ENCODE measurements around the gene HMGCLL1.

The HMGCLL1 gene

DNA sequence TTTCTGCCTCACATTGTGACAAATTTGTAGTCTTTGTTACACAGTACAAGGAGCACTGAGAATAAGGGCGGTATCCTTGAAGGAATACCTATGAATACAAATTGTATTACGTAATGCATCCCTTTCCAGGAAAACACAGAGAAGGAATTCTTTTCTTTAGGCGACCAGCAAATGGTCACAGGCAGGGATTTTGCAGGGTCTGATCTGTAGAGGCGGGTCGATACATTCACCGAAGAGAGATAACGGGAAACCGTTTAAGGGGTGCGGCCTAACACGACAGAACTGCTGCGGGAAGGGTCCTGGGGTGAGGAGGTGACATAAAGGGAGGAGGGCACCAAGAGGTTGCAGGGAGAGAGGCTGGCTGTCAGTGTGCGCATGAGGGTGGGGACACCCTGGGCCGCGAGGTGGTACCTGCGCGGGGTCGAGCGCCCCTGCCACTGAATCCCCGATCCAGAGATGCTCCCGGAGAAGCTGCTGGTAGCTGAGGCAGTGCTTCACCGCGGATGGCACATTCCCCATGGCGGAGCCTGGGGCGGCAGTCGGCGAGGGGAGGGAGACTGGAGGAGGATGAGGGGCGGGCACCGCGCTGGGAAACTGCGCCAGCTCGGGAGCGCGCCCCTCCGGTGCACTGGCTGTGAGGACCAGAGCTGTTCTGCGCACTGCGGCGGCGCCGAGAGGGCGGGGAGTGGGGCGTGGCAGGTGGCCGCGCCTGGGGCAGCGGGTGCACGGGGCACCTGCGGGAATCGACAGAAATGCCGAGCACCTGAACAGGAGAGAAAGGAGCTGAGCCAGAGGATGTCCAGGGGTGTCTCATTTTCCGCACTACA lies at the start of gene HMGCLL1:
TSS of gene HMGCLL1 (minus strand) at position 656 of the 827 bp plus-strand sequence. CDS start at position 519, 137 bp downstream.
- DNase-seq: peak; percentile 2

DNA sequence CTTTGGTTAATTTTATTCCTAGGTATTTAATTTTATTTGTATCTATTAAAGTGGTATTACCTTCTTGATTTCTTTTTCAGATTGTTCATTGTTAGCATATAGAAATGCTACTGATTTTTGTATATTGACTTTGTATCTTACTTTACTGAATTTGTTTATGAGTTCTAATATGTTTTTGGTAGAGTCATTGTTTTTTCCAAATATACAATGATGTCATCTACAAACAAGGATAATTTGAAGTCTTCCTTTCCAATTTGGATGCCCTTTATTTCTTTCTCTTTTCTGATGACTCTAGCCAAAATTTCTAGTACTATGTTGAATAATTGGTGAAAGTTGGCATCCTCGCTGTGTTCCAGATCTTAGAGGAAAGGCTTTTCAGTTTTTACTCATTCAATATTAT lies 43.0 kb upstream of the HMGCLL1 start:
- DNase-seq: no peak

DNA sequence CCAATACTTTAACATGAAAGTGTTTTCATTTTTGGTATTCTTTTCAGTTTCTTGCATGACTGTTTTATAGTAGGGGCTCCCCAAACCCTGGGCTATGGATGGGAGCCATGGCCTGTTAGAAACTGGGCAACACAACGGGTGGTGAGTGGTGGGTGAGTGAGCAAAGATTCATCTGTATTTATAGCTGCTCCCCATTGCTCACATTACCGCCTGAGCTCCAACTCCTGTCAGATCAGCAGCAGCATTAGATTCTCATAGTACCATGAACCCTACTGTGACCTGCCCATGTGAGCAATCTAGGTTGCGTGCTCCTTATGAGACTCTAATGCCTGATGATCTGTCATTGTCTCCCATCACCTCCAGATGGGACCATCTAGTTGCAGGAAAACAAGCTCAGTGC lies 42.3 kb upstream of the HMGCLL1 start:
- no peak for DNase-seq

DNA sequence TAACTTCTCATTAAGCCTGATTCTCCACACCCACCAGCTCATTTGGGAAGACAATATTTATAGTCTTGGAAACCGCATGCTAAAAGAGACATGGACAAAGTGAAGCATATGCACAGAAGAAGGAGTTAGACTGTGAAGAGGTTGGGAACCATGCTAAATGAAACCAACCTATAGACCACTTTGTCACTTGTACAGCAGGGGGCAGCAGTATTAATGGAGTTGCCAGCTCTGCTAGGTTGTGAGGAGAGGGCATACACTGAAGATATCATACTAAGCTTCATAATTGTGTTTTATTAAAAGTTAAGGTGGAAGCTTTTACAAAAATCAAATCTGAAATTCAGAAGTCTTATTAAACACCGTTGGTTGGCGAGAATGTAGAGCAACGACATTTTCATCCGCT lies 38.3 kb upstream of the HMGCLL1 start:
- peak; percentile 44 for DNase-seq

DNA sequence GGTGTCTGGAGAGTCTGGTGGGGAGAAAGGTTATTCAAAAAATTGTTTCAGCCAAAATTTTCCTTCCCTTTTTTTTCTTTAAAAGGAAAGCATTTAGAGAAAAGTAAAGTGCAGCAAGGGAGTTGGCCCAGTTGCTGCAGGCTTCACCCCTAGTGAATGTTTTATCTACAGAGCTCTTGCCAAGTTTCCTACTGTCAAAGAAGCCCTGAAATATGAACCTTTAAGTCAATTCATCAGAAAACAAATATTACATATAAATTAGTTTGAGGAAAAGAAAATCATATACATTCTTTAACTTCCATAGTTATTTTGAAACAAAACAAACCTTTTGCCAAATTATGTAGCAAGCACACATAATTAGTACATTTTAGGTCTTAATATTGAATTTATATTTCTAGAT lies 25.0 kb upstream of the HMGCLL1 start:
- no peak for DNase-seq

DNA sequence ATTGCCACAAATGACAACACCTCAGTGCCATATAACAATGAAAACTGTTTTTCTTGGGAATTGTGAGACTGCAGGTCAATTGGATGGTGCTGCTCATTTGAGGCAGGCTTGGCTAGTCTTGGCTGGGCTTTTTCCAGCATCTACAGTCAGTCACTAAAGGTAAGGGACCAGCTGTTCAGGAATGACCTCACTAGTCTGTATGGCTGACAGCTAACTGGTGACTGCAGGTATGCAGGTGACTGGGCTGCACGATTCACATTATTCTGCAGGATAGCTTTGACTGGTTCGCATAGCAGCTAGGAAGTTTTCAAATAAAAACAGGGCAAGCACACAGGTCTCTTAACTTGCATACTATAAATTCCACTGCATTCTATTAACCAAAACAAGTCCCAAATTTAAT lies 22.1 kb upstream of the HMGCLL1 start:
- DNase-seq: no peak

DNA sequence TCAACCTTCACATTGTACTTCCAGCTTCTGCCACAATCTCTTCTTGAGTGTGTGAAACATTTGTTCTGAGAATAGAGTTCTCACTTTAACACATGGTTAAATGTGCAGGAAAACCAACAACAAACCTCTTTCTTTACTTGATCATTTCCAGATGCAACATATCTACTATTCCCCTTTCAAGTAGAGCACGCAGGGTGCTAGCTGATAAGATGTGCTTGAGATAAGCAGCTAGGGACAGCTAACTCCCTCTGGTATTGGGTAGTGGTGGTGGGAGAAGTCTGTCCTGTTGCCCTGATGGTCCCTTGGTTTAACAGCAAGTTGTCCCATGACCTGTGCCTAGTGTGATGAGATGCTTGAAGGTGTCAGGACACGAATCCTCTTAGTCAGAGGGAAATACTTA lies 15.4 kb upstream of the HMGCLL1 start:
- no peak for DNase-seq

DNA sequence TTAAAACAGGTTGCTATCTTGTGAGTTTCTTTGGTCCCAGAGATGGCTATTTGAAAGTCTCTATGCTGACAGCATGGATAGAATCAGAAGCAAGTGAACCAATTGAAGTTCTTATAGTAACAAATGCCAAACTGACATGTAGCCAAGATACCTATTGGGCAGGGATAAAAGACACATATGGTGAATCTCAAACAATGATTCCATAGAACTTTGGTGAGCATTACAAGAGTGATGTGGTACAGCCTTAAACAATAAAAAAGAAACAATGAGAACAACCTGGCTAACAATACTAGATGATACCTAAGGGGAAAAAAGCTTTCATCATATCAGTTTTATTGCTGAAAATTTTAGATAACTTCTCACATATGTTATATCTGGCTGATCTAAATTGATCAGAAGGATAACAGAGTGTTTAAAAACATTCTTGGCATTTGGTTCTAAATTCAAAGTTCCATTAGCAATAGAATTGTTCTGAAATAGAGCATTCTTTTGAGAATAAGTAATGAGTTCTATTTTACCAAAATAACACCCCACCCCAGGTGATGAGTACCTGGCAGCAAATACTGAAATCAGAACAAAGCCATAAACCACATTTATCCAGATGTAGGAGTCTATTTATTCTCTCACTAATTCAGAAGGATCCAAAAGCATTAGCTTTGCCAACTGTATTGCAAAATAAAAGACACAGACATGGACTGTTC lies 5.8 kb upstream of the HMGCLL1 start:
- no peak for DNase-seq

DNA sequence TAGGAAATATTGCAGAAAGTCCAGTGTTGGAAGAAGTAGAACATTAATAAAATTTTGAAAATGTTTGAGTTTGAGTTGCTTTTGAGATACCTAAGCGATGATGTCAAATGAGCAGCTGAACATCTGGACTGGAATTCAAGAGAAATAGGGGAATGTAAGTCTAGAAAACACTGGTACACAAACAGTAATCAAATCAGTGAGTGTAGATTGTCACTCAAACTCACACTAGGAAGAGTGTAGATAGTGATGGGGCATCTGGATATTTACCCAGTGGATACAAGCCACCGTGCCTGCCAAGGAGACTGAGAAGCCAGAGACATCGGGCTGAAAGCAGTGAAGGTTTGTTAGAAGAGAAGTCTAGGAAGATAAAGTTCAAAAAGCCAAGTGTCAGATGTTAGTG lies 2.2 kb downstream of the HMGCLL1 start:
- no peak for DNase-seq

DNA sequence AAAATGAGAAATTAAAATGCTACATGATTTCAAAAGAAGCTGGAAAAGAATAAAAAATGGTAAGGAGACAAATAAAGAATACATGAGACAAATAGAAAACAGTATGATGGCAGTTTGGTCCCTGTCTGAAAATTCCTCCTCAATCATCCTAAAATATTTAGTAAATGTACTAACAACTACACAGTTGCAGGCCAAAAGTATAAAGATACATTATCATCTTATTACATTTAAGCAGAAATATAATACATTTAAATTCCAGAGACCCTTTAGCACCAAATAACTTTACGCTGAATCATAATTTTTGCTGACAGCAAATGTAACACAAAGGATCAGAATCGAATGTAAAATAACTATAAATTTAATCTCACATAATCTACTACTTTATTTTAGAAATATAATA lies 4.4 kb downstream of the HMGCLL1 start:
- DNase-seq: no peak

DNA sequence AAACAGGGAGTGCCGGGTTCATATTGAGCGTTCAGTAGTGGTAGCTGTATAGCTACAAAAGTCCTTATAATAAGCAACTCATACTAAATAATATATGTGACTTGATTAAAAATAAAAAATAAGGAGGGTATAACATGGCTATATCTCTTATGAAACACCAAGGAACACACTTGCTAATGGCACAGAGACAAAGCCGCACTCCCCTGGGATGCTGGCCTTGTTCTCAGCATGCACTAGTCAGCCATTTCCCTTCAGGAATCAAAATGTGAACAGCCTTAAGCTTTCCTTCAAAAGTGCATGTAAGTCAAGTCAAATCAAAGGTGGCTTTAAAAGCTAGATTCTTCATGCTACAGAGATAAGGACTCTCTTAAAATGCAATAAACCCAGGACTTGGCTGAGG lies 9.4 kb downstream of the HMGCLL1 start:
- no peak for DNase-seq

DNA sequence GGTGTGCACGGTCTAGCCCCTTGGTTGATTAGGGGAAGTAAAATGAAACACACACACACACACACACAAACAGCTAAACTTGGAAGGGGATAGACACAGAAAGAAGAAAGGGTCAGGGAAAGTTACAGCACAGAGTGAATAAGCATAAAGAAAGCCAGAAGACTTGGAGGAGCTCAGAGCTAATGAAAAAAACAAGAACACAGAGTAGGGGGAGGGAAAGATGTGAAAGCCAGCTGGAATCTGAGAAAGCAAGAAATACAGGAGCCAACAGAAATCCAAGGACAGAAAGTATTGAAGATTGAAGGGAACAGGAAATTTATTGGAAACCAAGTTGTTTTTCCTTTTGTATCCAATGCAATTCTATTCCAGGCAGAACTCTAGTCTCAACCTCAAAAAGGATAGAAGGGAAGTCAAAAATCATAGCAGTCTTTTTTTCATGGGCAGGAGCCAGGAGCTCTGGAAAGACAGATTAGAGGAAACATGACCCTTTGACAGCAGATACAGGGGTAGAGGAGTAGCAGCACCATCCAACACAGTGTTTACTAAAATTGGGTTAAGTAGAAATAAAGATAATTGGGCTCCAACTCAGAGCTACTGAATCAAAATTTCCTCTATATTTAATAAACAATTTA lies 10.1 kb downstream of the HMGCLL1 start:
- DNase-seq: no peak

DNA sequence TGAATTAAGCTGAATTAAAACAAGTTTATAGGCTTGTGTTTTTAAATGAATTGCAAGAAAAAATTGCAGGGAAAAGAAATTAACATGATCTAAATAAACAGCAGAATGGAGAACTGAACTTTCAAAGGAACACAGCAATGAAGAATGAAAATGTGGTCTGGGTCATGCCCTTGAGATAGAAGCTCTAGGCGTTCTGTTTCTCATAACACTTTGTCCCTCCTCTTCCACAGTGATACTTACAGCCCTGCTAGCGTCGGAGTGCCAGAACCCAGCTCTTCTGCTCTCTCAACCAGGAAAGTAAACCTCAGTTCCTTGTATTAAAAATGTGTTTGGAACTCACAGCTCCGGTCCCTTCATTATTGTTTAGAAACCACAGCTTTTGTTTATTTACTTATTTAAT lies 11.4 kb downstream of the HMGCLL1 start:
- DNase-seq: no peak

DNA sequence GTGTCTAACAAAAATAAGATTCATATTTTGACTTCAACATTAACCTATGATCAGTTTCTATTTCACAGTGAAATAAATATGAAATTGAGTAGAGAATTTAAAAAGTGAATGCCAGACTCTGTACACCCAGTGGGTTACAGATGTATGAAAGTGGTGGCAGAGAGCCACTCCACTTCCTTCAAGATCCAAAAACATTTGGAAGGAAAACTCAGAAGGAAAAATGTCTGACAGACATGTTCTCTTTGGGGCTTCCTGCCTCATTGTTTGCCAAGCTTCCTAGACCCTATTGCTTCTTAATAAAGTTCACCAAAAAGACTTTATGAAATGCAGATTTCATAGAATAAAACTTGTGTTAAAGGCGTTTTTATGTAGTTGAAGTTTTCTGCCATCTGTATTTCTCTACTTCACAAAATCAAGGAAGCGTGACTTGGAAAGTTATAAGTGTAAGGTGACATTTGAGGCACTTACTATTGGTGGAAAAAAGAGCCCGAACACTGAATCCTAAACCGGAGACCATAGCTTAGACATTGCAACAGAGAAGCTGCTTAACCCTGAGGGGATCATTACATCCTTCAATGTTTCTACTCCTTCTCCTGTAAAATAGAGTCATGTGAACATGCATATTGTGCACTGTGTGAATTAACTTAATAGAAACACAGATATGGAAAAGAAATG lies 12.8 kb downstream of the HMGCLL1 start:
- DNase-seq: no peak

DNA sequence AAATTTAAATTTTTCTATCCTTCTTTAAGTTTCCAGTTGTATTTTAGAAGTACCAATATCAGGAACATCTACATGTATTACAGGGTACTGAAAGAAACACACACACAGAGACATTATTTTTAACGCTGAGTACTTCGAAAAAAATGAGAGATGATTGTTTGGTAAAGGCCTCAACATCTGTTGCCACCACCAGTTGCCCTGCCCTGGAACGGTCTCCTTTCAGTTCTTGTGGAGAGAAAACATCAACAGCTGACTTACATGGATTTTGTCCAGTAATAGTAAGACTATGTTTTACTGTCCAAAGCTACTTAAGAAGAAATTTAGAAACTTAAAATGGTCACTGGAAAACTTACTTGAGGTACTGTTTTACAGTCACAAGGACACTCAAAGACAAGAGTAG lies 16.7 kb downstream of the HMGCLL1 start:
- no peak for DNase-seq

DNA sequence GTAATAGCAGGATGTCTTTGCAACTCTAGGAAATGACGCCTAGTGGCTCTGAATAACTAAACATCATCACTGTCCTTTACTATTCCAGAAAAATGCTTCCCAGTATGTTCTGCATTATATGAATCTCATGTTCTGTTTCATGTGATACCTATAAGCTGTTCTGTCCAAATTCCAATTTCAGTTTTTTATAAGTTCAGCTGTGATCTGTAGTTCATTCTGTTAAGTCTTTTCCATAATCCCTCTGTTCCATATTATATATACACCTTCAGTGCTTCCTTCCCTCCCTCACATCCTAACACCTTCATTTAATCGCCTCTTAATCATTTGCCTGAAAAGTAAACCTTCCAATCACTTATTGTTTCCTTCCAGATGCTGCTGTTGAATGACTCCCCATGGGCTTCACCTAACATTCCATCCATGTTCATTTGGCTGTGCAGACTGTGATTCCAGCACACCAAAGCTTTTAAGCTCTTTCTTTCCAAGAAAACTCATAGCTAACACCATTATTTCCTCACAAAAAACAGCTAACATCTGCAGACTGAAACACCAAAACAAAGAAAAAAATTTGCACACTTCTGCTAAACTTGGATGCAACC lies 18.6 kb downstream of the HMGCLL1 start:
- DNase-seq: no peak

DNA sequence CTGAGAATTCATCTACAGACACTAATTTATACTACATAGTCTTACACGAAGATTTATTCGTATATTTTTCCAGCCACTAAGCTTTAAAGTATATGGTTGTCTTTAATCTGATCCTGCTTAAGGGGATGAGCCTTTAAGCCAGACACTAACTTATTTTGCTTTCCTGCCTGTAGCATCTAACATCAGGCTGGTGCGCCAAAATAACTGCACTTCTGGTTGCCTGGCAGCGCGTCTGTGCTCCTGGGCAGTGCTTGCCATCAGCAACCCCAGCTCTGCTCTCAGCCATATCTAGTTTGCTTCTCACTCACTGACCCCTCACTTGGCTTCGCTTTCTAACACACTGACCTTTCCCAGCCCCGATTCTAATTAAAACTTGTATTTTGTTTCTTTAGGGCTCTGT lies 21.8 kb downstream of the HMGCLL1 start:
- no peak for DNase-seq

DNA sequence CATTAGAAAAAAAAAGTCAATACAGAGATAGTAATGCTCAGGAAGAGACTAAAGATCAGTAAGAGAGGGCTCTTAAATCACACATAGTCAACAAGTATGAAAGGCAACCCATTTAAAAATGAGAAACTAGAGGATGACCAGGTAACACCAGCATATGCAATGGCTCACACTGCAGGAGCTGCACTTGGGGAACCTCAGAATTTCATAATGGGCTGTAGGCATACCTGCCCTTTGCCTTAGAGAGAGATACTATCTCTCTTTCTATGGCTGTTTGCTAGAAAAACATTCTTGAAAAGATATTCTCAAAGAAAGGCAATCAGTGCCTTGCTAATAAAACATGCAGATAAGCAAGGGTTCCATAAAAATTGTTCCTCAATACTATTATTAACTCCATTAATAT lies 33.2 kb downstream of the HMGCLL1 start:
- no peak for DNase-seq

DNA sequence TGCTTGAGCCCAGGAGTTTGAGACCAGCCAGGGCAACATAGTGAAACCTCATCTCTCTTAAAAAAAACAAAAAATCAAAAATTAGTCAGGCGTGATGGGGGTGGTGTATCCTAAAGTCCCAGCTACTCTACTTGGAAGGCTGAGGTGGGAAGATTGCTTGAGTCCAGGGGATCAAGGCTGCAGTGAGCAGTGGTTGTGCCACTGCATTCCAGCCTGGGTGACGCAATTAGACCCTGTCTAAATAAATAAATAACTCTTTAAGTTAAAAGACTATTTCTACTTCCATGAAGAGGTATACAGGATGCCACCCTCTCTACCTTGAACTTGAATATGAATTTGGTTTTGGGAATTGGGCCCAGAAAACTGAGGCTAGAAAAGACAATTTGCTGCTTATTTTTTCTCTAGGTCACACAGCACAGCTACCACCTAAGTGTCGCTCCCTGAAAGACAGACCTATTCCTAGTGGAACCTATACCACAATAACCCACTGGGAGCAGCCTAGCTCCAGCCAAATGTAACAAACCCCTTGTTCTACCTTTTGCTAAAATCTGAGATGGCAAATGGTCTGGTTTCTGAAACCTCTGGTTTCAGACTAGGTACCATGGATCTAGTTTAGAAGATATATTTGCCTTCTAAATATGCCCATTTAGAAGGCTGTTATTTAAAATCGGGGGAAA lies 35.2 kb downstream of the HMGCLL1 start:
- no peak for DNase-seq

DNA sequence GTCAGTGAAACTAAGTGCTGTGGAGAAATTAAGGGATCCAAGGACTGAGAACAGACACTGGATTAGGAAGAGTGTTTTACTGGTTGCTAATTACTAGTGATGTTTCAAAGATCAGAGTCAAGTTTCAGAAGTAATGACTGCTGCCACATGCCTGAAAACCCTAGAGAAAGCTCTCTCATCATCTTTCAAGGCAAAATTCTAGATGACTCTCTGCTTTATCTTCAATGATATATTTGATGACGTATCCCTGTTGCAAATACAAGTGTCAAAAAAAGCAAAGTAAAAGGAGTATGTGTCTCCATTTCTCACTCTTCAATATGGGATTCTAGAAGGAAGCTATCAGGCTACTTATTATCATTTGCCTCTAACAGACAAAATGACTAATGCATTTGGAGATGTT lies 38.0 kb downstream of the HMGCLL1 start:
- no peak for DNase-seq

DNA sequence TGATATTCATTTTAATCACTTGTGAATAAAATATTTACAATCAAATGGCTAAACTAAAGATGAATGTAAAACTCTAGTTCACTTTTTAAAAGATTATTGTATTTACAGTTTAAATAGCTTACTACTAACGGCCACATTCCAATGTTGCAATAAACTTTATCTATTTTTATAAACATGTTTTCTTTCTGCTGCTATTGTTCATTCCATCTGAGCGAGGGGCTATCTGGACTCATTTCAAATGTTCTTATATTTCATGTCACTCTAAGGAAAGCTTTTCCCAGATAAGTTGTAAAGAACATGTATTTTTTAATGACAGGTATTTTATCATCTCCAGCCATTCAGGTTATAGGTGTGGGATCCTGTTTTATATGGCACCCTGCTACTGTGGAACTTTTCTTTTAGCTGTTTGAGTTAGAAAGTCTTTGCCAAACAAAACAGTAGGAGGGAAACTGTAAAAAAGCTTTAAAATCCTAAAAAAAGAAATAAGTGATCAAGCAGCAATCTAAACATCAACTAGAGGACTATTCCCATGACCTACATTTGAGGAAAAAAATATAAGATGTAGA lies 42.5 kb downstream of the HMGCLL1 start:
- DNase-seq: no peak

DNA sequence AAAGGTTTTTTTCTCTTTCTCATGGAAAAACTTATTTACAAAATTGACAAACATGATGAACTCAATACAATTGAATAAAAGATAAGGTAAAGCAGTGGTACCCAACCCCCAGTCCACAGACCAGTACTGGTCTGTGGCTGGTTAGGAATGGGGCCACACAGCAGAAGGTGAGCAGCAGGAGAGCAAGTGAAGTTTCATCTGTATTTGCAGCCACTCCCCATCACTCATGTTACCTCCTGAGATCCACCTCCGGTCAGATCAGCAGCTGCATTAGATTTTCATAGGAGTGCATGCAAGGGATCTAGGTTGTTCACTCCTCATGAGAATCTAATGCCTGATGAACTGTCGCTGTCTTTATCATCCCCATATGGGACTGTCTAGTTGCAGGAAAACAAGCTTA lies 47.5 kb downstream of the HMGCLL1 start:
- DNase-seq: no peak
